Measurements from ENCODE around the gene PKM.
A peak's percentile ranks its signal among the peaks of the same experiment; 100 is the strongest.

Gene PKM

DNA sequence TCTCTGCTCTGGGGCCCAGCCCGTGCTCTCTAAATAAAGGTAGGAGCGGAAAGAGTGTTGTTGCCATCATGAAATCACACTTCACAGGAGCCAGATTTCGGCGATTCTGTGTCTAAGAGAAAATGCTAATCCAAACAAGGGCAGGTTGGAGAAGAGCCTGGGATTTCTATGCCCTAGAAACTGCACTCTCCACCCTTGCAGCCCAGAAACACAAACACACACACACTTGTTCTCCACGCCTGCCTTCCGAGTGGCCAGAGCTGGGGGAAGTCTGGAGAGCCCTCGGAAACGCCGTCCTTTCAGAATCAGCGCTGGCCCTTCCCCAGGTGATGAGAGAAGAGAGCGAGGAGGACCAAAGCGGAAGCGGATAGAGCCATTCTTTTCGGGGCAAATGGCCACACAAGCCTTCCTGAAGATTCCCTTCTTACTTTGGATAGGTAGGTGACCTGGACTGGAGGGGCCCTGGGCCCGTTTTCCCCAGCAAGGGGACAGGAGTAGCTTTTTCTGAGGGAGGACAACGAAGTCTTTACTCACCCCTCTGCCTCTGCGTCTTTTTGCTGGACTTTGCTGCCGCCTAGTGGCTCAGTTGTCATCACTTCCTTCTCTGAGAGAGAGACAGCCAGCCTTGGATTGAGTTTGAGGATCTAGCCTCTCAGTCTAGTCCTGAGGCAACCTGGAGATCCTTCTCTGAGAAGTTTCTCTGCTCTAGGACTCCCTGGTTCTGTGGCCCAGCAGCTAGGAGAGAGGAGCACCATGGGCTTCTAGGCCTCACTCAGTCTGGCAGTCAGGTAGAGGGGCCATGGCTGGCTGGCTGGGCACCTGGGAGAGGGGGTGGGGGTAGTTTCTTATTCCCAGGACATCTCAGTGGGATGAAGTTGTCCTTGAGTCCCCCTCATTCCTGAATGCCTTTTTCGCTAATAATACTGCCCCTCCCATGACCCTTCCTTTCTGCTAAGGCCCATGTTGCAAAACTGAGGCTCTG is 75.1 kb downstream of the PKM start:
- peak; percentile 80 for DNase-seq (ENCODE audit: low spot score)

DNA sequence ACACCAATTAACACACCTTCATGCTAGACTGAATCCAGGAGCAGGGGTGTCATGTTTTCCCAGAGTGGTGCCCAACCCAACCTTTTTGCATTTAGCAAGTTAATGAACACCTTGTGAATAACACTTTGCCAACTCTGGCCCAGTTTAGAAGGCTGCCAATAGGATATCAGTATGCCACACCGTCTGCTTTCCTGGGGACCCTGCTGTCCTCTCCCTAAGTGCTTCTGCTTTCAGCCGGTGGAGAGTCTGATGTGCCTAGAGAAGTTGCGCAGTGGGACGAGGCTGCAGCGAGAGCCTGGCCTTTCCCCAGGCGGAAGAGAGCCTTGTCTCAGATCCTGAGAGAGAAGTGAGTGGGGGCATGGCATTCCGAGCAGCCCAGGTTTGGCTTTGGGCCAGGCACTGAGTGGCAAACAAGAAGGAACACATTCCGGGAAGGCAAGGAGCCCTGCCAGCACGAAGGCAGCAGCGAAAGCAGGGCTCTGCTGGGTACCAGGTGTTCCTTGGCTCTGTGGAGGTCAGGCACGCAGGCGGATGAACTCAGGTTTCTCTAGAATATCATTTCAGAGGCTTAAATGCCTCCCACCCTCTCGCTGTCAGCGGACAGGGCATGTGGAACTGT is 75.9 kb downstream of the PKM start:
- DNase-seq (ENCODE audit: low spot score): peak; percentile 43

DNA sequence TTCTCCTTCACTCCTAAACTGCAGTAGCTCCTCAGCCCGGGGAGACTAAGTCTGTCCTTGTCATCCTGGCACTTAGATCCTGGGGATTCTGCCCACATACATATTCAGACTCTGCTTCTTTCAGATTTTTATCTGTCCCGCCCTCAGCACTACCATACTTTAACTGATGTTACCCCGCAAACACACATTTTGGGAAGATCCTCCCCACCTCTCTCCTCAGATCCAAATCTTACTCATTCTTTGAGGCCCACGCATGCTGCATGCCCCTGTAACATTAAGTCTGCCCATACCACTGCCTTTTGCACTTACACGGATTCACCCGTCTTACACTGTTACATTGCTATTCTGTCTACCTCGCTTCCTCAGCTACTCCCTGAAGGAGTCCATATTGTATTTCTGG is 76.7 kb downstream of the PKM start:
- no peak for DNase-seq (ENCODE audit: low spot score)

DNA sequence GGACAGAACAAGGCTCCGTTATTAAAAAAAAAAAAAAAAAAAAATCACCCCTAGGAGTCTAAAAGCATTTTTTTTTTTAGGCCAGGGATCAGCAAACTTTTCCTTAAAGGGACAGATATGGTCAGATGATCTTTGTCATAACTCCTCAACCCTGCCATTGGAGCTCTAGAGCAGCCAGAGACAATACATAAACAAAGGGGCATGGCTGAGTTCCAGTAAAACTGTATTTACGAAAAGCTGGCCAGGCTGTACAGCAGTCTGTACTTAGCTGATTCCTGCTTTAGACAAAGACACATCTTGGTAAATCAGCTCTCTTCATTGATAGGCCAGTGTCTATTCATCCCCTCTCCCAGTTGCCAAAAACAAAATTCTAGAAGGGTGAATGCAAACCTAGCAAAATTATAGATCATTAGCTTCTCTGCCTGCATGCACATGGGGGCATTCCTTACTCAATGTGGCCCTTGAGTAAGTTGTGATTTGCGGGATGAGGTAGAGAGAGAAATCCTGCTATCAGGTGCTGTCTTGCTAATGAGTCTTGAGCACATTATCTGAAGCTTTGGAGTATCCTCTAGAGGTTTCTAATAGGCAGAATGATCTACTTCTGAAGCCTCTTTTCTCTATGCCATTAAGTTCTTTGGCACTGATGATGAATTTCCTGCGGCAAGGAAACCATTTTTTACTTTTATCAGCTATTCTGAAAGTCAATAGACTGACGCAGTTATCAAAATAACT is 77.6 kb downstream of the PKM start:
- peak; percentile 40 for DNase-seq (ENCODE audit: low spot score)
